SU-DHL-6 (cell line): ENCODE results near the gene ZNF786.

Experiments used
- H2AFZ ChIP-seq: fragments of 200-600 bp; sonication (generic); 2 replicates; pipeline ENCODE4 v1.6.1; 2014; ENCODE audit warnings: low read depth, mild to moderate bottlenecking, moderate library complexity, mixed read lengths, antibody characterized with exemption, low read length; ENCODE audit not compliant: severe bottlenecking
- H3F3A ChIP-seq: fragments of 200-600 bp; shearing (Covaris generic); 2 replicates; pipeline ENCODE4 v1.6.0; 2016; ENCODE audit warnings: antibody characterized with exemption, mild to moderate bottlenecking; ENCODE audit not compliant: insufficient read depth
- H3K27ac ChIP-seq: fragments of 200-600 bp; sonication (generic); 2 replicates; pipeline ENCODE4 v1.5.1; 2016; ENCODE audit warnings: low read depth, mild to moderate bottlenecking, low read length, moderate library complexity, mixed read lengths
- H3K27me3 ChIP-seq: fragments of 200-600 bp; sonication (generic), shearing (Covaris generic); 2 replicates; pipeline ENCODE4 v1.6.0; 2014; ENCODE audit warnings: mild to moderate bottlenecking, low read length
- H3K36me3 ChIP-seq: fragments of 200-600 bp; sonication (generic); 2 replicates; pipeline ENCODE4 v1.6.1; 2014; ENCODE audit warnings: mild to moderate bottlenecking, low read length, mixed read lengths
- H3K4me2 ChIP-seq: fragments of 300-600, 200-600 bp; shearing (Covaris generic), sonication (generic); 2 replicates; pipeline ENCODE4 v1.6.0; 2014; ENCODE audit warnings: low read length, low read depth, mild to moderate bottlenecking; ENCODE audit not compliant: poor library complexity, severe bottlenecking
- H3K4me3 ChIP-seq: fragments of 200-600 bp; sonication (generic); 2 replicates; pipeline ENCODE4 v1.5.1; 2014; ENCODE audit warnings: antibody characterized with exemption, low read length, mild to moderate bottlenecking, mixed read lengths; ENCODE audit not compliant: insufficient read depth, poor library complexity, severe bottlenecking
- H3K79me2 ChIP-seq: fragments of 200-600 bp; sonication (generic); 2 replicates; pipeline ENCODE4 v1.6.1; 2014; ENCODE audit warnings: mild to moderate bottlenecking, low read length, moderate library complexity; ENCODE audit not compliant: insufficient read depth
- H3K9ac ChIP-seq: fragments of 200-600 bp; sonication (generic); 2 replicates; pipeline ENCODE4 v1.7.0; 2014; ENCODE audit warnings: mild to moderate bottlenecking, low read length
- H3K9me2 ChIP-seq: fragments of 200-600 bp; sonication (generic); replicated peaks from 2 replicates; pipeline ENCODE4 v1.6.1; 2014; ENCODE audit warnings: low read length; ENCODE audit not compliant: insufficient read depth
- H3K9me3 ChIP-seq: fragments of 200-600 bp; sonication (generic); 2 replicates; pipeline ENCODE4 v1.6.1; 2014; ENCODE audit warnings: low read length, mixed read lengths; ENCODE audit not compliant: insufficient read depth
- H4K20me1 ChIP-seq: fragments of 200-600 bp; sonication (generic); 2 replicates; pipeline ENCODE4 v1.6.1; 2014; ENCODE audit warnings: low read depth, mild to moderate bottlenecking, antibody characterized with exemption, low read length, moderate library complexity, mixed read lengths
- CTCF ChIP-seq: fragments of 200-600 bp; sonication (generic); IDR thresholded peaks from one replicate; pipeline ENCODE4 v1.5.1; 2017; ENCODE audit warnings: antibody characterized with exemption, mild to moderate bottlenecking, low read length, moderate library complexity; ENCODE audit not compliant: insufficient read depth, poor library complexity, severe bottlenecking
- EZH2phosphoT487 ChIP-seq: fragments of 200-600 bp; sonication (generic), shearing (Covaris generic); conservative IDR thresholded peaks from 2 replicates; pipeline ENCODE4 v1.6.1; 2018; ENCODE audit warnings: mild to moderate bottlenecking, antibody characterized with exemption, low read length, moderate library complexity, mixed read lengths

Gene ZNF786

GRCh38 chr7:149020483-149020882, 70.0 kb downstream of the ZNF786 start:
- TF ChIP-seq EZH2phosphoT487 (no peak), CTCF (no peak)
- no peaks in the 10 kb centered on the region for H4K20me1 ChIP-seq
- H3K9me3 ChIP-seq = no peaks in the 10 kb centered on the region
- no peaks in the 10 kb centered on the region for H3F3A ChIP-seq
- H3K27ac ChIP-seq = no peak overlapping the region
- H2AFZ ChIP-seq = no peak overlapping the region
- H3K9me2 ChIP-seq = no peaks in the 10 kb centered on the region
- no peak overlapping the region for H3K9ac ChIP-seq
- peaks cover 39% of the 10 kb centered on the region for H3K79me2 ChIP-seq
- H3K27me3 ChIP-seq = no peaks in the 10 kb centered on the region
- H3K4me2 ChIP-seq = no peak overlapping the region
- H3K36me3 ChIP-seq = peaks cover 2% of the 10 kb centered on the region; the same call in 1 of the 2 replicates
- no peak overlapping the region for H3K4me3 ChIP-seq
